ENCODE measurements around the gene AP2M1. TPM values are rescaled to one million over a fixed set of nuclear protein-coding genes. Genes with fewer than 3 reads are reported as not detected.

The AP2M1 gene
- total RNA-seq = 249 and 343 TPM in 2 replicates

GRCh38 chr3:184174646-184175492, at the start of gene AP2M1:
AP2M1 (plus strand) TSS chr3:184174855; CDS start chr3:184176994, 2,139 bp downstream.

GRCh38 chr3:184135149-184135910, 39.3 kb upstream of the AP2M1 start, which contains the start of gene EIF2B5:
EIF2B5 (plus strand) TSS chr3:184135358; CDS start chr3:184135386, 28 bp downstream.

GRCh38 chr3:184154885-184155643, 19.6 kb upstream of the AP2M1 start, which contains the start of gene DVL3:
DVL3 (plus strand) TSS chr3:184155377; CDS start chr3:184155636, 259 bp downstream.

GRCh38 chr3:184186184-184186901, 11.7 kb downstream of the AP2M1 start, which contains the start of gene ABCF3:
ABCF3 (plus strand) TSS chr3:184186199; CDS start chr3:184186208, 9 bp downstream.

GRCh38 chr3:184229394-184230080, 54.9 kb downstream of the AP2M1 start, which contains the start of gene VWA5B2:
VWA5B2 (plus strand) TSS chr3:184229585; CDS start chr3:184230529, 944 bp downstream.

Other genes with a start within 250 kb of the AP2M1 start
- 19.2 and 23.5 TPM in 2 replicates for gene ABCC5, start 157.0 kb upstream of the AP2M1 start, total RNA-seq
- gene HTR3D, start 143.1 kb upstream of the AP2M1 start, total RNA-seq = not detected in 2 replicates
- gene HTR3C, start 121.8 kb upstream of the AP2M1 start, total RNA-seq = not detected in 2 replicates
- not detected in 2 replicates for gene HTR3E, start 77.8 kb upstream of the AP2M1 start, total RNA-seq
- 25.4 and 40.7 TPM in 2 replicates for gene EIF2B5, start 39.5 kb upstream of the AP2M1 start, total RNA-seq
- 21.9 and 30.9 TPM in 2 replicates for gene DVL3, start 19.5 kb upstream of the AP2M1 start, total RNA-seq
- gene ABCF3, start 11.3 kb downstream of the AP2M1 start, total RNA-seq = 37.8 and 40.1 TPM in 2 replicates
- not detected in 2 replicates for gene VWA5B2, start 54.7 kb downstream of the AP2M1 start, total RNA-seq
- 82.5 and 89.1 TPM in 2 replicates for gene ALG3, start 74.1 kb downstream of the AP2M1 start, total RNA-seq
- 16.6 and 19.6 TPM in 2 replicates for gene EEF1AKMT4, start 74.8 kb downstream of the AP2M1 start, total RNA-seq
- 0.07 TPM in 1 of 2 replicates, not detected in the other for gene CAMK2N2, start 86.7 kb downstream of the AP2M1 start, total RNA-seq
- not detected in 2 replicates for gene ECE2, start 101.2 kb downstream of the AP2M1 start, total RNA-seq
- 478 and 595 TPM in 2 replicates for gene PSMD2, start 124.4 kb downstream of the AP2M1 start, total RNA-seq
- gene EIF4G1, start 139.8 kb downstream of the AP2M1 start, total RNA-seq = 479 and 515 TPM in 2 replicates
- 24.9 and 36.7 TPM in 2 replicates for gene FAM131A, start 162.7 kb downstream of the AP2M1 start, total RNA-seq
- 6.4 and 7.9 TPM in 2 replicates for gene CLCN2, start 186.8 kb downstream of the AP2M1 start, total RNA-seq
- gene POLR2H, start 186.9 kb downstream of the AP2M1 start, total RNA-seq = 114 and 182 TPM in 2 replicates
- not detected in 2 replicates for gene THPO, start 203.4 kb downstream of the AP2M1 start, total RNA-seq
- gene CHRD, start 205.2 kb downstream of the AP2M1 start, total RNA-seq = not detected in 2 replicates

All from airway epithelial cell (primary cell).